CD4-positive, alpha-beta T cell (primary cell): ENCODE results near the gene KIAA1755. TPM values are rescaled to one million over a fixed set of nuclear protein-coding genes. Genes with fewer than 3 reads are reported as not detected.

ENCODE experiments used
- ATAC-seq: fragments of 200-7000 bp; cut with Tn5 transposase; one replicate; pipeline ENCODE4 v1.10.0; 2022; ENCODE audit warnings: mild to moderate bottlenecking; ENCODE audit not compliant: poor library complexity
- CTCF ChIA-PET: fragments of 350-600 bp; sonication (Branson Sonifier 250); formaldehyde crosslinking; loops from one replicate; lab custom pipeline; 2021; ENCODE audit warnings: antibody characterized with exemption, inconsistent platforms; lab: Charles Lee
- POLR2A ChIA-PET: fragments of 350-600 bp; sonication (Branson Sonifier 250); formaldehyde crosslinking; loops from one replicate; lab custom pipeline; 2021; ENCODE audit warnings: antibody characterized with exemption, inconsistent platforms; lab: Charles Lee
- DNase-seq, 14 experiments: peaks; one replicate each; pipeline ENCODE4 v3.0.0-alpha.2; 2013 to 2020; ENCODE audit warnings: mixed read lengths in 2 of 14
- H3K27ac ChIP-seq, 2 donors: one replicate each; pipeline versions ENCODE4 v1.5.1 to v1.7.0; 2013; ENCODE audit warnings: low read length in 2 of 2, low read depth in 1 of 2, mild to moderate bottlenecking in 1 of 2
- H3K27me3 ChIP-seq, 2 experiments: 1 replicate in 1 of 2; 2 replicates in 1 of 2; pipeline versions ENCODE4 v1.6.1 to v1.7.0; 2013; ENCODE audit warnings: low read length in 2 of 2, control low read depth in 1 of 2, mild to moderate bottlenecking in 1 of 2, moderate library complexity in 1 of 2; ENCODE audit not compliant: insufficient read depth in 2 of 2, control insufficient read depth in 1 of 2
- H3K36me3 ChIP-seq: one replicate; pipeline ENCODE4 v1.6.1; 2013; ENCODE audit warnings: low read length, control low read depth; ENCODE audit not compliant: insufficient read depth
- H3K4me1 ChIP-seq: one replicate; pipeline ENCODE4 v1.6.1; 2013; ENCODE audit warnings: low read length, control low read depth; ENCODE audit not compliant: insufficient read depth
- H3K4me3 ChIP-seq: one replicate; pipeline ENCODE4 v1.5.1; 2013; ENCODE audit warnings: mild to moderate bottlenecking, low read length, moderate library complexity
- H3K9me3 ChIP-seq, 2 experiments: 1 replicate in 1 of 2; 2 replicates in 1 of 2; pipeline versions ENCODE4 v1.6.1 to v1.7.0; 2013; ENCODE audit warnings: low read length in 2 of 2, mild to moderate bottlenecking in 2 of 2, control low read depth in 1 of 2, moderate library complexity in 1 of 2; ENCODE audit not compliant: control insufficient read depth in 1 of 2, insufficient read depth in 1 of 2
- H3K27ac Mint-ChIP-seq: one replicate; pipeline ENCODE4 v1.8.0; 2020; ENCODE audit warnings: mixed read lengths
- H3K27me3 Mint-ChIP-seq: one replicate; pipeline ENCODE4 v1.8.0; 2021; ENCODE audit warnings: mixed read lengths
- H3K36me3 Mint-ChIP-seq: one replicate; pipeline ENCODE4 v1.8.0; 2021; ENCODE audit warnings: low read depth, mixed read lengths
- H3K4me1 Mint-ChIP-seq: one replicate; pipeline ENCODE4 v1.8.0; 2021; ENCODE audit warnings: low read depth, mixed read lengths
- H3K4me3 Mint-ChIP-seq: one replicate; pipeline ENCODE4 v1.8.0; 2020; ENCODE audit warnings: mild to moderate bottlenecking, mixed read lengths
- H3K9me3 Mint-ChIP-seq: one replicate; pipeline ENCODE4 v1.8.0; 2020; ENCODE audit warnings: mixed read lengths
- CTCF ChIP-seq: fragments of 200-600 bp; IDR thresholded peaks from one replicate; pipeline ENCODE4 v1.8.0; 2022; ENCODE audit warnings: antibody characterized with exemption, mild to moderate bottlenecking
- intact Hi-C, 2 experiments: fragments of 100-400 bp; cut with DNase I in 1 of 2; cut with micrococcal nuclease in 1 of 2; formaldehyde crosslinking; loops; one replicate each; pipeline versions ENCODE4 v1.15.1 to v1.9.0; 2023 to 2025; cut with DNase I, micrococcal nuclease
- total RNA-seq, 174 experiments: library from RNA in 2 of 174; stranded (reverse) in 2 of 174; gene quantifications; one replicate each; pipeline ENCODE4 v1.2.3 and lab custom pipeline; 2021 to 2026

The KIAA1755 gene
- total RNA-seq, 2 experiments from 2014 or later: not detected

- CTCF ChIA-PET: no interaction called here
Observed at GRCh38 chr20:38308047-38308438, 47.5 kb upstream of the KIAA1755 start.

DNA sequence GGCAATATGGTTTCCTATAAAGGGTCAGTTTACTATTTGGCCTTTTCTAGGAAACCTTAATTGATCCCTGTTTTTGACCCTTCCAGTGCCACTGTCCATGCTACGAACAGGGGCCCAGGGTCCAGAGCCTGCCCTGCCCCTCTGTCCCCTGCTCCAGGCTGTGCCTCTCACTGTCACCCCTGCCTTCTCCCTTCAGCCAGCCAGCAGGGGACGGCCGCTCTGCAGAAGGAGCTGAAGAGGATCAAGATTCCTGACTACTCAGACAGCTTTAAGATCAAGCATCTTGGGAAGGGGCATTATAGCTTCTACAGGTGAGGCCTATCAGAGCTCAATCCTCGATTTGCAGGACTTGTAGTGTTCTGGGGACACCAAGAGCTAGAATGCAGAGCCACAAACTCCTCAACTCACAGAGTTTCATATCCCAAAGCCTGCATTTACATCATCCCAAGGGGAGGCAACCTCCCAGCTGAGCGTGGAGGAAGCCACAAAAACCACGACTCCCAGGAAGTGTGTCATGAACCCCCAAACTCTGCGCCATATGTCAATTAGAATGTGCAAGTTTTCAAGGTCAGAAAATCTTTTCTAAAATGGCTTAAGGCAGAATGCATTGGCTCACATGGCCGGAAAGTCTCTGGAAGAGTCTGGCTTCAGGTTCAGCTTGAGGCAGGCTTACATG, 47.0 kb upstream of the KIAA1755 start:
- ATAC-seq (no peak), DNase-seq (peak in 2 of 14 experiments; percentile 20 to 26)
- H3K9me3 Mint-ChIP-seq: peaks cover 2% of the 10 kb centered on the region
- H3K27me3 ChIP-seq: peaks cover 29 to 69% of the 10 kb centered on the region in 2 experiments
- H3K27me3 Mint-ChIP-seq: peaks cover 69% of the 10 kb centered on the region
- ChIA-PET CTCF (no interaction called here), POLR2A (no interaction called here)
- H3K36me3 ChIP-seq: no peaks in the 10 kb centered on the region
- intact Hi-C loops: no loop called here
- H3K4me3 Mint-ChIP-seq: no peak overlapping the region
- peaks cover 0 to 16% of the 10 kb centered on the region in 2 experiments for H3K9me3 ChIP-seq
- peaks cover 10% of the 10 kb centered on the region for H3K4me1 ChIP-seq
- no peak for TF ChIP-seq CTCF
- H3K4me1 Mint-ChIP-seq: peaks cover 12% of the 10 kb centered on the region
- H3K27ac Mint-ChIP-seq: no peak overlapping the region
- H3K36me3 Mint-ChIP-seq: no peaks in the 10 kb centered on the region
- no peak overlapping the region for H3K27ac ChIP-seq
- H3K4me3 ChIP-seq: no peak overlapping the region

More at GRCh38 chr20:38308047-38308438, 47.5 kb upstream of the KIAA1755 start:
- Histone ChIP-seq H3K9me3 (peaks cover 0 to 16% of the 10 kb centered on the region in 2 experiments), H3K27me3 (peaks cover 26 to 63% of the 10 kb centered on the region in 2 experiments), H3K4me1 (peaks cover 10% of the 10 kb centered on the region), H3K36me3 (no peaks in the 10 kb centered on the region), H3K27ac (no peak overlapping the region), H3K4me3 (no peak overlapping the region)
- TF ChIP-seq CTCF: no peak
- POLR2A ChIA-PET: no interaction called here
- no peak overlapping the region for H3K27ac Mint-ChIP-seq
- no peak for ATAC-seq
- DNase-seq: no peak
- H3K27me3 Mint-ChIP-seq: peaks cover 63% of the 10 kb centered on the region
- peaks cover 12% of the 10 kb centered on the region for H3K4me1 Mint-ChIP-seq
- intact Hi-C loops: no loop called here
- peaks cover 2% of the 10 kb centered on the region for H3K9me3 Mint-ChIP-seq
- no peak overlapping the region for H3K4me3 Mint-ChIP-seq
- H3K36me3 Mint-ChIP-seq: no peaks in the 10 kb centered on the region

- ChIA-PET CTCF (no interaction called here), POLR2A (no interaction called here)
- Histone ChIP-seq H3K36me3 (no peaks in the 10 kb centered on the region), H3K9me3 (peaks cover 0 to 16% of the 10 kb centered on the region in 2 experiments), H3K27ac (no peak overlapping the region), H3K4me3 (no peak overlapping the region), H3K4me1 (peaks cover 10% of the 10 kb centered on the region), H3K27me3 (peaks cover 29 to 69% of the 10 kb centered on the region in 2 experiments)
- peaks cover 76% of the 10 kb centered on the region for H3K27me3 Mint-ChIP-seq
- H3K4me3 Mint-ChIP-seq: no peak overlapping the region
- no peak overlapping the region for H3K27ac Mint-ChIP-seq
- TF ChIP-seq CTCF: no peak
- ATAC-seq (no peak), DNase-seq (no peak)
- no peaks in the 10 kb centered on the region for H3K36me3 Mint-ChIP-seq
- no peaks in the 10 kb centered on the region for H3K9me3 Mint-ChIP-seq
- peaks cover 12% of the 10 kb centered on the region for H3K4me1 Mint-ChIP-seq
- intact Hi-C loops: no loop called here
Observed at GRCh38 chr20:38306379-38306778, 45.8 kb upstream of the KIAA1755 start.
